GM04504 (cell line): ENCODE data around the gene SPSB2.
"Not testable (repeated sequence)": the region's sequence is repeated elsewhere in the genome, so short reads cannot be mapped to it uniquely, and the experiment has no call there.

Experiments used
- DNase-seq: peaks from one replicate; pipeline ENCODE4 v3.0.0-alpha.2; 2012; ENCODE audit warnings: low read depth

Gene SPSB2

DNA sequence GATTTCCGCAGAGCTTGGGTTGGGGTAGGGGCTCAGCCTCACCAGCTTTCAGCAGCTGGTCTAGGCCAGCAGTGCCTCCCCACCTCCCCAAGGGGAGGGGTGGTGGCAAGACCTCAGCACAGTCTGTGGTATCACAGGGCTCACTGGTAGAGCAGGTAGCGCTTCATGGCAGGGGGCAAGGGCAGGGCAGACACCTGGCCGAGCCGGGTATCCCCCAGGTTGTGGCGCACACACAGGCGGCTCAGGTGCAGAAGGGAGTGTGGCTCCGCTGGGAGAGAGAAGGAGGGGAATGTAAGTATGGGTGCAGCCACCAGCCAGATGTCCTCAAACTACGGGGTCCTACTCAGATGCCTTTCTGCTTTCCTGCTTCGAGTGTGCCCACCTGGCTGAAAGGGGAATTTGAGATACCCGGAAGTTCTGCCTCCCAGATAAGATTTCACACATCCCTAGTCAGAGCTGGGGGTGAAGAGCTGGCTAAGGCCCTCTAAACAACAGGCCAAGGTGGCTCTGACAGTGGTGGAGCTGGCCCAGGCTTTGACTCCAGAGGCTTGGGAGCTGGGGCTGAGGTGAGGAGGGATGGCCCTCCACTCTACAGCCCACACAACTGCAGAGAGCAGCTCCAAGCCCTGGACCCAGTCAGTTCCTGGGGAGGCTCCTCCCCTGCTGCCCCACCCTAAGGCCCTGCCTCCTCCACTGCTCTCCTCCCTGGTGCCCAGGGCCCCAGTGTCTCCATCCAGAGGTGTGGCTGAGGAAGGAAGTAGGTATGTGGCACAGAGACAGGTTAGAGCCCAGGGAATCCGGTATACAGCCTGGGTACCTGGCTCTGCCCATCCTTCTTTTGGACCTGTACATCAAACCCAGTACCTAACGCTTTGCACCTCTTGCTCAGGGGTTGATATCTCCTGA is 1.8 kb downstream of the SPSB2 start:
- no peak for DNase-seq

DNA sequence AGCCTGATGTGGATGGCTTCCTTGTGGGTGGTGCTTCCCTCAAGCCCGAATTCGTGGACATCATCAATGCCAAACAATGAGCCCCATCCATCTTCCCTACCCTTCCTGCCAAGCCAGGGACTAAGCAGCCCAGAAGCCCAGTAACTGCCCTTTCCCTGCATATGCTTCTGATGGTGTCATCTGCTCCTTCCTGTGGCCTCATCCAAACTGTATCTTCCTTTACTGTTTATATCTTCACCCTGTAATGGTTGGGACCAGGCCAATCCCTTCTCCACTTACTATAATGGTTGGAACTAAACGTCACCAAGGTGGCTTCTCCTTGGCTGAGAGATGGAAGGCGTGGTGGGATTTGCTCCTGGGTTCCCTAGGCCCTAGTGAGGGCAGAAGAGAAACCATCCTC is 2.8 kb downstream of the SPSB2 start:
- not testable (repeated sequence) for DNase-seq

DNA sequence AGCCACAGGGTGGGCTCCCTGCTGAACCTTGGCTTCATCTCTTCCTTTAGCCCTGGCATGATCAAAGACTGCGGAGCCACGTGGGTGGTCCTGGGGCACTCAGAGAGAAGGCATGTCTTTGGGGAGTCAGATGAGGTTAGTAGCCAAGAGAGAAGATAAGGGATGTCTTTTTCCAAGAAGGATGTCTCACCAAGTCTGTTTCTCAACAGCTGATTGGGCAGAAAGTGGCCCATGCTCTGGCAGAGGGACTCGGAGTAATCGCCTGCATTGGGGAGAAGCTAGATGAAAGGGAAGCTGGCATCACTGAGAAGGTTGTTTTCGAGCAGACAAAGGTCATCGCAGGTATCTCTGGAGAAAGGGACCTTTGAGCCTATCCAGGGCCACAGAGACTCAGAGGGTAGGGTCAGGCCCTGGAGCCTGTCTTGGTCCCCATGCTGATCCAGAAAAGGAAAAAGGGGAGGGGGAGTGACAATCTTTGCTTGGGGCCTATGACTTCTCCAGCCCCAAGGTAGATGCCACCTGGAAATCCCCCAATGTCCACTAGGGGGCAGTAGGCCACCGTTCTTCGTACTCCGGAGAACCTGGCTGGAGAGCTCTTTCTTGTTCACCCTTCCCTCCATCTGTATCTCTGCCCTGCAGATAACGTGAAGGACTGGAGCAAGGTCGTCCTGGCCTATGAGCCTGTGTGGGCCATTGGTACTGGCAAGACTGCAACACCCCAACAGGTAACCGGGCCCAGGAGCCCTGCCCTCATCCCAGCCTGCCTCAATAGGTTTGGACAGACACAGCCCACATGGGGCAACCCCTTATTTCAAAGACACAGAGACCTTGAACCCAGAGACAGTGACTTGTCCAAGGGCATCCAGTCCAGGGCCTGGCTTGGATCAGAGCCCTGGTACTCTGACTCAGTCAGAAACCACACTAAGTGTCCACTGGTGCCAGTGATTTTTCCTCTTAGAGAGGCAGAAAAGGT is 3.8 kb downstream of the SPSB2 start:
- peak; percentile 50 for DNase-seq

- no peak for DNase-seq
Observed at GRCh38 chr12:6868211-6869048, 4.7 kb downstream of the SPSB2 start.

DNA sequence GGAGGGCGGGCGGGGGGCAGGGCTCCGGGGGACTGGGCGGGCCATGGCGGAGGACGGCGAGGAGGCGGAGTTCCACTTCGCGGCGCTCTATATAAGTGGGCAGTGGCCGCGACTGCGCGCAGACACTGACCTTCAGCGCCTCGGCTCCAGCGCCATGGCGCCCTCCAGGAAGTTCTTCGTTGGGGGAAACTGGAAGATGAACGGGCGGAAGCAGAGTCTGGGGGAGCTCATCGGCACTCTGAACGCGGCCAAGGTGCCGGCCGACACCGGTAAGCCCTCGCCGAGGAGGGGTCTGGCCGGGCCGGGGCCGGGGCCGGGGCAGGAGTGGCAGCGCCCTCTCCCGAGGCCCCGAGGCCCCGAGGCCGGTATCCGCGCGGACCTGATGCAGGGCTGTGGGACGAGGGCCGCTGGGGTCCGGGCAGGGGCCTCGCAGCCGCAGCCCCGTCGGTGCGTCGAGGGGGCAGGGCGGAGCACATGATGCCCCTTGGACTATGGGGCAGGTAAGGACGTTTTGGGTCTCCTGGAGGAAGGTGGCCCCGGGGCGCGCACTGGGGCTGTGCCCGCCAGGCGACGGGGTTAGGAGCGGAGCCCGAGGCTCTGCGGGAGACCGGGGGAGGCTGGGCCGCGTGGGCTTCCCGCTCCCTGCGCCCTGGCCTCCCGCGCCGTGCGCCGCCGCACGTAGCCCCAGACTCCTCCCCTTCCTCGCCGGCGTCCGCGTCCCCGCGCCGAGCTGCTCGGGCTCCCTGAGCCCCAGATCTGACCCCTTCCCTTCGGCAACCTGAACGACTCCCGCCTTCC is 5.5 kb downstream of the SPSB2 start, which contains the start of gene TPI1:
Gene TPI1, plus strand, starts transcription at position 119 of the 798 bp plus-strand sequence. Its CDS starts 36 bp downstream, at position 155.
- DNase-seq: peak; percentile 48

DNA sequence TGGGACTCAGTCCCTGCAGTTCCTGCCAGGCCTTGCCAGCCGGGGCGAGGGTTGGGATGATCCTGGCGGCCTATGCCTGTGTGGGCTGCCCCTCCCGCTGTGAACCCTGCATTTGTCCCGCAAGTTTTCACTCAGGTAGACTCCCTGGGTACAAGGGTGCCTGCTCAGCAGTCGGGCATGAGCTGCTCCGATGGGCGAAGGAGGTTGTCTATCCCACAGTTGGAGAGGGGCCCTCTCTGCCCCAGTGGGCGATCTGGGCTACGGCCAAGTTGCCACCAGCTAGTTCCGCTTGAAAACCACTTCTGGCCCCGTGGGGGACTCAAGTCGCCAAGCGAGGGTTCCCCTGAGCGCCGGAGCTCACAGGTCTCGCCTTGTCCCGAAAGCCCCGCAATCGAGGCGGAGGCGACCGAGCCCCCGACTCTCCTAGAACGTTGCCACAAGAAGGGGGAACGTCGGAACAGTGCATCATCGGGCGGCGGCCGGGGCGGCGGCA is 6.1 kb downstream of the SPSB2 start:
- DNase-seq: no peak

DNA sequence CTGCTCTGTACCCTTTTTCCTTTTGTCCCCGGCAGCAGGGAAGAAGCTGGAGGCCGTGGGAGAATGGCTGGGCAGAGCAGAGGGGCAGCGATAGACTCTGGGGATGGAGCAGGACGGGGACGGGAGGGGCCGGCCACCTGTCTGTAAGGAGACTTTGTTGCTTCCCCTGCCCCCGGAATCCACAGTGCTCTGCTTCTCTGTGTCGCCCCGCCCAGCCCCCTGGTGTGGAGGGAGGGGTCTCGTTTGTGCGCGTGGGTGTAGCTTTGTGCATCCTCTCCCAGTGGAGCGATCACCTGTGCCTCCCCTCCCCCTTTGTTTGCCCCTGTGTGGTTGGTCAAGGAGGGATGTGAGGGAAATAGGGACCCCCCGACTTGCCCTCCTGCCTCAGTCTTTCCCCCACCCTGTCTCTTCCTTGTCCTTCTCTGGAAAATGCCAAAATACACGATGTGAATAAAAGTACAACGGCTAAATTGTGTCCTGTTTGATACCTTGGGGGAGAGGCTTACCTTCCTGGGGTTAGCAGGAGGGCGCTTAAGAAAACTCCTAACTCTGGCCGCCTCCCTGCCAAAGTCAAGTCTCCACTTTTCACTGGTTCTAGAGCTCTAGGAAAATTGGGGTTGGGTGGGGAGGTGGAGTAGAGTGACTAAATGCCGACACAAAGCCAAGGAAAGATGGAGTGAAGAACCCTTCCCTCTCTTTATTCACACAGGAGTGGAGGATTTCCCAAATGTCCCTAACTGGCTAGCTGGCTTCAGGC is 6.8 kb downstream of the SPSB2 start:
- DNase-seq: no peak

DNA sequence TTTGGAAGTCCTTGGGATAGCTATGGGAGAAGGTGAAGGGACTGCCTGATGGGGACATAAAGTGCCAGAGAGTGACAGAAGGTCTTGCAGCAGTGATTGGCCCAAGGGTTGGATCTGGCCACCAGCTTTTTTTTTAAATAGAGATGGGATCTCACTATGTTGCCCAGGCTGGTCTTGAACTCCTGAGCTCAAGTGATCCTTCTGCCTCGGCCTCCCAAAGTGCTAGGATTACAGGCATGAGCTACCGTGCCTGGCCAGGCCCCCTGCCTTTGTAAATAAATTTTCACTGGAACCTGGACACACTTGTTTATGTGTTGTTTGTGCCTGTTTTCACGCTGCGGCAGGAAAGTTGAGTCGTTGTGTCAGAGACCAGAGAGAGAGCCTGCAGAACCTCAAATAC is 7.8 kb downstream of the SPSB2 start:
- not testable (repeated sequence) for DNase-seq

- no peak for DNase-seq
Observed at GRCh38 chr12:6863586-6864321, 9.3 kb downstream of the SPSB2 start.

DNA sequence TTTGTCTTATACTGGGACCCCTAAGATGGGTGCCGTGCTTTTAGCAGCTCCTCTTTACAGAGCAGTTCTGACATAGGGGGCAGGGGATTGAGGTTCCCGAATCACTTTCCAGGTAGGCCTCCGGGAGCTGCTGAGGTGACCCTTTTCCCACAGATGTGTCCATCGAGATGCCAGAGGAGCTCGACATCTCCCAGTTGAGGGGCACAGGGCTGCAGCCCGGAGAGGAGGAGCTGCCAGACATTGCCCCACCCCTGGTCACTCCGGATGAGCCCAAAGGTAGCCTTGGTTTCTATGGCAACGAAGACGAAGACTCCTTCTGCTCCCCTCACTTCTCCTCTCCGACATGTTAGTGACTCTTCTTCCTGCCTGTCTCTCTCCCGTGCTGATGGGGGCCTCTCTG is 10.1 kb downstream of the SPSB2 start:
- DNase-seq: no peak

DNA sequence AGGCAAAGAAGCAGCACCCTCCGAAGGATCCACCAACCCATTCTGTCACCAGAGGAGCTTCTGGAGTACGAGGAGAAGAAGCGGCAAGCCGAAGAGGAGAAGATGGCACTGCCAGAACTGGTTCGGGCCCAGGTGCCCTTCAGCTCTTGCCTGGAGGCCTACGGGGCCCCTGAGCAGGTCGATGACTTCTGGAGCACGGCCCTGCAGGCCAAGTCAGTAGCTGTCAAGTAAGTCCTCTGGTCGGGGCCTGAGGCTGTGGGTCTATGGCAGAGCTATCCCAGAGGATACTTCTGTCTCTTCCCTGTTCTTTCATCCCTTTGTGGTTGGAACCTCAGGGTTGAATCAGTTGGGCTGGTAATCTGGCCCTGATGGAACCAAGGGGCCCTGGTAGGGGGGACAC is 11.7 kb downstream of the SPSB2 start:
- DNase-seq: no peak

DNA sequence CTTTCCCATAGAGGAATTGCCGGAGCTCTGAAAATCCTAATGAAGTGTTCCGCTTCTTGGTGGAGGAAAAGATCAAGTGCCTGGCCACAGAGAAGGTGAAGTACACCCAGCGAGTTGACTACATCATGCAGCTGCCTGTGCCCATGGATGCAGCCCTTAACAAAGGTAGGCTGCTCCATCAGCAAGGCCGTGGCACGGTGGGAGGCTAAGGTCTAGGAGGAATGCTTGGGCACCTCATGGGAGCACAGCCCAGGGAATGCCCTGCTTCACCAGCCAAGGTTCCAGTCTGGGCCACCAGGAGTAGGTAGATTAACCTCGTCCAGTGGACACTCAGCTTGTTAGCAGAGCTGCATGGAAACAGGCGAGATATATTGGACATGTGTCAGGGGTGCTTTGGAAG is 12.2 kb downstream of the SPSB2 start:
- no peak for DNase-seq

- no peak for DNase-seq
Observed at GRCh38 chr12:6860116-6860515, 13.0 kb downstream of the SPSB2 start.

GRCh38 chr12:6858799-6859198 is 14.3 kb downstream of the SPSB2 start:
- DNase-seq: no peak

DNA sequence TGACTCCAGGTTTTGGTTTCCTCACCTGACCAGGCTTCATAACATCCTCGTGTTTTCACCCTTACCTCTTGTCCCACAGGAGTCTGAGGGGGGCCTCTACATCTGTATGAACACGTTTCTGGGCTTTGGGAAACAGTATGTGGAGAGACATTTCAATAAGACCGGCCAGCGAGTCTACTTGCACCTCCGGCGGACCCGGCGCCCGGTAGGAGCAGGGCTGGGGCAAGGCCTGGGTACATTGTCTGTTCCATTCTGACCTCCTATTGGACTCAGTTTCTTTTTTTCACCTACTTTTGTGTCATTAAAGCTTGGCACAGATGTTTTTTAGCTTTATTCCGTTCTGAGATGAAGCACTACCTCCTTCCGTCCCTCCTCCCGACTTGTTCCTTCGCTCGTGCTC is 17.8 kb downstream of the SPSB2 start:
- DNase-seq: no peak

- no peak for DNase-seq
Observed at GRCh38 chr12:6854036-6854435, 19.1 kb downstream of the SPSB2 start.

GRCh38 chr12:6853626-6854025 is 19.5 kb downstream of the SPSB2 start:
- DNase-seq: no peak

- DNase-seq: peak; percentile 56
Observed at GRCh38 chr12:6852651-6853354, 20.3 kb downstream of the SPSB2 start.
